Measurements from ENCODE around the gene COL6A3.

DNA sequence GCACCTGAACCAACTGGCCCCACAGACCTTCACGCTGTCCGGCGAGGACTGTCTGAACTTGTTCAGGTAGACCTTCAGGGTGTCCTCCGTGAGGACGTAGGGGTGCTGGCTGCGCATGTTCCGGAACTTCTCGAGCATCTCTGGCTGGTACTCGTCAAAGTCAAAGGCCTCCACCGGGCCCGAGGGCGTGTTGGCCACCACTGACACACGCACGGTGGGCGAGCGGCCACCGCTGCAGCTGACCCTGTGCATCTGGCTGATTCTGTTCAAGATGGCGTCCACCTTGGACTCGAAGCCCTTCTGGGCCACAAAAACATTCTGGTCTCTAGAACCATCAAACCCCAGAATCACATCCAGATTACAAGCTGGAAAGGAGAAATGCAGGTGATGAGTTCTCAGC lies 48.3 kb downstream of the COL6A3 start:
- TF ChIP-seq, protein P1, sequence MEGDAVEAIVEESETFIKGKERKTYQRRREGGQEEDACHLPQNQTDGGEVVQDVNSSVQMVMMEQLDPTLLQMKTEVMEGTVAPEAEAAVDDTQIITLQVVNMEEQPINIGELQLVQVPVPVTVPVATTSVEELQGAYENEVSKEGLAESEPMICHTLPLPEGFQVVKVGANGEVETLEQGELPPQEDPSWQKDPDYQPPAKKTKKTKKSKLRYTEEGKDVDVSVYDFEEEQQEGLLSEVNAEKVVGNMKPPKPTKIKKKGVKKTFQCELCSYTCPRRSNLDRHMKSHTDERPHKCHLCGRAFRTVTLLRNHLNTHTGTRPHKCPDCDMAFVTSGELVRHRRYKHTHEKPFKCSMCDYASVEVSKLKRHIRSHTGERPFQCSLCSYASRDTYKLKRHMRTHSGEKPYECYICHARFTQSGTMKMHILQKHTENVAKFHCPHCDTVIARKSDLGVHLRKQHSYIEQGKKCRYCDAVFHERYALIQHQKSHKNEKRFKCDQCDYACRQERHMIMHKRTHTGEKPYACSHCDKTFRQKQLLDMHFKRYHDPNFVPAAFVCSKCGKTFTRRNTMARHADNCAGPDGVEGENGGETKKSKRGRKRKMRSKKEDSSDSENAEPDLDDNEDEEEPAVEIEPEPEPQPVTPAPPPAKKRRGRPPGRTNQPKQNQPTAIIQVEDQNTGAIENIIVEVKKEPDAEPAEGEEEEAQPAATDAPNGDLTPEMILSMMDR (conservative IDR thresholded peaks at IDR 0.05) = no peak
- no peak for TF ChIP-seq ZFX (IDR thresholded peaks at IDR 0.05)
